Endodermal cell (in vitro differentiated cells): Measurements from ENCODE around the gene ZSCAN18. TPM values are rescaled to one million over a fixed set of nuclear protein-coding genes. Genes with fewer than 3 reads are reported as not detected.

ENCODE experiments used
- DNase-seq: peaks from one replicate; pipeline ENCODE4 v3.0.0-alpha.2; 2017
- H3K27ac ChIP-seq: 2 replicates; pipeline ENCODE4 v1.5.1; 2013; ENCODE audit warnings: mild to moderate bottlenecking, low read depth, low read length, moderate library complexity
- H3K27me3 ChIP-seq: 2 replicates; pipeline ENCODE4 v1.6.1; 2013; ENCODE audit warnings: mild to moderate bottlenecking, low read length, moderate library complexity; ENCODE audit not compliant: insufficient read depth, control insufficient read depth, poor library complexity, severe bottlenecking
- H3K36me3 ChIP-seq: 2 replicates; pipeline ENCODE4 v1.7.0; 2013; ENCODE audit warnings: mild to moderate bottlenecking, low read length, moderate library complexity; ENCODE audit not compliant: control insufficient read depth, insufficient read depth
- H3K4me1 ChIP-seq: one replicate; pipeline ENCODE4 v1.7.0; 2013; ENCODE audit warnings: low read length; ENCODE audit not compliant: control insufficient read depth, insufficient read depth
- H3K4me3 ChIP-seq: 2 replicates; pipeline ENCODE4 v1.5.1; 2013; ENCODE audit warnings: mild to moderate bottlenecking, low read length, moderate library complexity
- H3K9ac ChIP-seq: 2 replicates; pipeline ENCODE4 v1.6.1; 2013; ENCODE audit warnings: mild to moderate bottlenecking, low read length, moderate library complexity; ENCODE audit not compliant: poor library complexity, severe bottlenecking; ENCODE audit errors: extremely low read depth
- H3K9me3 ChIP-seq: 2 replicates; pipeline ENCODE4 v1.6.1; 2013; ENCODE audit warnings: mild to moderate bottlenecking, low read length, moderate library complexity; ENCODE audit not compliant: control insufficient read depth
- H3K27ac Mint-ChIP-seq: 2 replicates; pipeline ENCODE4 v1.8.0; 2020; ENCODE audit warnings: mixed read lengths
- H3K27me3 Mint-ChIP-seq: 2 replicates; pipeline ENCODE4 v1.8.0; 2021; ENCODE audit warnings: mild to moderate bottlenecking, mixed read lengths; ENCODE audit not compliant: insufficient read depth
- H3K36me3 Mint-ChIP-seq: 2 replicates; pipeline ENCODE4 v1.8.0; 2020; ENCODE audit warnings: low read depth, mixed read lengths
- H3K4me1 Mint-ChIP-seq: 2 replicates; pipeline ENCODE4 v1.8.0; 2020; ENCODE audit warnings: mixed read lengths
- H3K4me3 Mint-ChIP-seq: 2 replicates; pipeline ENCODE4 v1.8.0; 2020; ENCODE audit warnings: mild to moderate bottlenecking, moderate library complexity, mixed read lengths
- H3K9me3 Mint-ChIP-seq: 2 replicates; pipeline ENCODE4 v1.8.0; 2020; ENCODE audit warnings: mild to moderate bottlenecking, mixed read lengths
- WGBS, 2 experiments: methylation state at CpG; one replicate each; pipeline versions ENCODE4 v1.1.5 to v1.1.7; 2013; ENCODE audit warnings: missing lambda C conversion rate in 2 of 2, mixed read lengths in 1 of 2; ENCODE audit not compliant: insufficient coverage in 1 of 2, insufficient read length in 1 of 2; 5-methylcytosine and 5-hydroxymethylcytosine counted together
- total RNA-seq, 2 donors: library from RNA; stranded (reverse); fragmentation: NEBNext Ultra II Directional in 1 of 2; extraction: Animal tissue kit (Norgen Biotek cat#: 25700) in 1 of 2; gene quantifications; 2 replicates in 1 of 2; 3 replicates in 1 of 2; pipeline ENCODE4 v1.2.1, GENCODE V29; 2021
- TF ChIP-seq, protein P1 (sequence below): fragments of 200-600 bp; sonication (generic); conservative IDR thresholded peaks from 2 replicates; pipeline ENCODE4 v1.5.0; 2021; ENCODE audit warnings: antibody characterized with exemption, mild to moderate bottlenecking

Gene ZSCAN18
- total RNA-seq, 2 donors from 2014 or later: 68.2 to 112 TPM

DNA sequence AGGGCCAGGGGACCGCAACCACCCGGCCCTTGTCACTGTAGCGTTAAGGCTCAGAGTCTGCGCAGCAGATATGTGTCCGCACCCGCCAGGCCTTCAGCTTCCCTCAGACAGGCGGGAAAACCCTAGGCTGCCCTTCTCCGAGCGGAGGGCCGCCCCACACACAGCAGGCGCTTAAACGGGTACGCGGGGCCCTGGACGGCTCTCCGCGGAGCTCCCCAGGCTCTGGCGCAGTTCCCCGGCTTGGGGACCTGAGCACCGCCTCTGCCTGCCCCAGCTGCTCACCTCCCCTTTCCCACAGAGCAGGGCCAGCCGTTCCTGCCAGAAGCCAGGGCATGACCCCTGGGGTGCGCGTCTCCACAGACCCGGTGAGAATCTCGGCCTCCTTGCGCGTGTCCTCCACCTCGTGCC, 38.4 kb downstream of the ZSCAN18 start:
- H3K9me3 Mint-ChIP-seq: peaks cover 84% of the 10 kb centered on the region

DNA sequence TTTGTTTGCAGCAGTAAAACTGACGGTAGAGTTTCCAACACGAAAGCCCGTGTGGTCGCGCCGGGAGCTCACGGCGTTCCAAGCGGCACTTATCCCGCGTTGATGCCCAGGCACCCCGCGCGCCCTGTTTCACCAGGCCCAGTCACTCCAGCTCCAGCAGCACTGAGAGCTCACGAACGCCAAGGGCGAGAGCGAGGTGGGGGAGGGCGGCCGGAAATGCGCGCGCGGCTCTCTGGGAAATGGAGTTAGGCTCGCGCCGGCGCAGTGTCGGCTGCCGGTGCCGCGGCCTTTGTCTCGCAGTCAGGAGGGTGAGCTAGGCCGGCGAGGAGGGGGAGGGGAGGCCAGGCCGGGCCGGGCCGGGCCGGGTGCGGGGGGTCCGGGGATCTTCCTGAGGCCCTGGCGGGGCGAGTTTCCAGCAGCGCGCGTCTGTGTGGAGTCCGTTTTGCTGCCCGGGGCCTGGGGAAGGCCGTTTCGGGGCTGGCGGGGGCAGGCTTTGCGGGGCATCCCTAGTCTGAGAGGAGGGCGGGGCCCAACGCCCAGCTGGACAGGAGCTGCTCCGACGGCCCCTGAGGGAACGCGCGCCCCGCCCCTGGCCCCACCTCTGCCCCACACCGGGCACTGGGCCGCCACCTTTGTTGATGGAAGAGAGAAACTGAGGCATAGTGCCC, 38.9 kb downstream of the ZSCAN18 start, which contains the start of gene ZNF135:
TSS of gene ZNF135 (plus strand) at position 280 of the 668 bp plus-strand sequence. CDS start 721 bp downstream, outside the sequence.
- H3K4me1 ChIP-seq: no peaks in the 10 kb centered on the region
- Mint-ChIP-seq H3K27me3 (peaks cover 14% of the 10 kb centered on the region), H3K36me3 (peaks cover 41% of the 10 kb centered on the region), H3K4me1 (no peaks in the 10 kb centered on the region), H3K27ac (peak within 1 kb of the TSS; percentile 92), H3K4me3 (peak within 1 kb of the TSS; percentile 68), H3K9me3 (peaks cover 84% of the 10 kb centered on the region)
- TF ChIP-seq, protein P1, sequence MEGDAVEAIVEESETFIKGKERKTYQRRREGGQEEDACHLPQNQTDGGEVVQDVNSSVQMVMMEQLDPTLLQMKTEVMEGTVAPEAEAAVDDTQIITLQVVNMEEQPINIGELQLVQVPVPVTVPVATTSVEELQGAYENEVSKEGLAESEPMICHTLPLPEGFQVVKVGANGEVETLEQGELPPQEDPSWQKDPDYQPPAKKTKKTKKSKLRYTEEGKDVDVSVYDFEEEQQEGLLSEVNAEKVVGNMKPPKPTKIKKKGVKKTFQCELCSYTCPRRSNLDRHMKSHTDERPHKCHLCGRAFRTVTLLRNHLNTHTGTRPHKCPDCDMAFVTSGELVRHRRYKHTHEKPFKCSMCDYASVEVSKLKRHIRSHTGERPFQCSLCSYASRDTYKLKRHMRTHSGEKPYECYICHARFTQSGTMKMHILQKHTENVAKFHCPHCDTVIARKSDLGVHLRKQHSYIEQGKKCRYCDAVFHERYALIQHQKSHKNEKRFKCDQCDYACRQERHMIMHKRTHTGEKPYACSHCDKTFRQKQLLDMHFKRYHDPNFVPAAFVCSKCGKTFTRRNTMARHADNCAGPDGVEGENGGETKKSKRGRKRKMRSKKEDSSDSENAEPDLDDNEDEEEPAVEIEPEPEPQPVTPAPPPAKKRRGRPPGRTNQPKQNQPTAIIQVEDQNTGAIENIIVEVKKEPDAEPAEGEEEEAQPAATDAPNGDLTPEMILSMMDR: no peak
- H3K9ac ChIP-seq: peak within 1 kb of the TSS; percentile 35
- 9 to 33% methylated on average over 15 to 62 of the region's 62 CpGs for WGBS, 2 experiments
- H3K27ac ChIP-seq: peak within 1 kb of the TSS; percentile 73
- peaks cover 31% of the 10 kb centered on the region for H3K9me3 ChIP-seq
- DNase-seq: peak; percentile 94
- no peaks in the 10 kb centered on the region for H3K27me3 ChIP-seq
- H3K36me3 ChIP-seq: peaks cover 4% of the 10 kb centered on the region
- peak within 1 kb of the TSS; percentile 79 for H3K4me3 ChIP-seq

More for the DNA sequence above, 38.4 kb downstream of the ZSCAN18 start:
- Mint-ChIP-seq H3K36me3 (peaks cover 43% of the 10 kb centered on the region), H3K4me1 (no peaks in the 10 kb centered on the region), H3K27me3 (peaks cover 11% of the 10 kb centered on the region), H3K27ac (peak overlapping the region; percentile 92), H3K4me3 (peak overlapping the region; percentile 68)
- Histone ChIP-seq H3K4me1 (no peaks in the 10 kb centered on the region), H3K27me3 (no peaks in the 10 kb centered on the region), H3K4me3 (peak overlapping the region; percentile 79), H3K36me3 (peaks cover 4% of the 10 kb centered on the region), H3K9ac (peak overlapping the region; percentile 35), H3K9me3 (peaks cover 37% of the 10 kb centered on the region), H3K27ac (no peak overlapping the region)
- TF ChIP-seq, protein P1: no peak
- 89 to 91% methylated on average over 19 to 28 of the region's 28 CpGs for WGBS, 2 experiments
- no peak for DNase-seq

DNA sequence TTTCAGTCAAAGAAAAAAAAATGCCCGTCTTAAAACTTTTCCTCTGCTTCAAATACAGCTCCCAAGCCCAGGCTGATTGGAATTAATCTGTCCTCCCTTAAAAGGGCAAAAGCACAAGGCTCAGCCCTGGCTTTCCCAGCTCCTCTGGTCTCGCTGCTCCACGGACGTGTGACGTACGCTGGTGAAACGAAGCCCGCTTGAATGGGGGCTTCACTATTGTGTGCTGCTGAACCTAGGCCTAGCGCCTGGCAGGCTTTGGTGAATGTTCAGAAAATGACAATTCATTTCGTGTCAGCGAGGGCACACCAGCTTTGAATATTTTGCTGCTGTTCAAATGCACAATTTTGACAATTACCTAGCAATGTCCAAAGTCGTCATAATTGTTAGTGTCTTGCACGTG, 39.6 kb downstream of the ZSCAN18 start:
- WGBS, 2 experiments: 94 to 98% methylated on average over 13 of the region's 13 CpGs
- Mint-ChIP-seq H3K4me1 (no peaks in the 10 kb centered on the region), H3K9me3 (peaks cover 79% of the 10 kb centered on the region), H3K4me3 (peak overlapping the region; percentile 68), H3K27me3 (peaks cover 14% of the 10 kb centered on the region), H3K27ac (peak overlapping the region; percentile 92), H3K36me3 (peaks cover 34% of the 10 kb centered on the region)
- peaks cover 4% of the 10 kb centered on the region for H3K36me3 ChIP-seq
- no peak overlapping the region for H3K27ac ChIP-seq
- no peak for DNase-seq
- H3K9me3 ChIP-seq: peaks cover 24% of the 10 kb centered on the region
- H3K9ac ChIP-seq: peak overlapping the region; percentile 35
- TF ChIP-seq, protein P1: no peak
- no peaks in the 10 kb centered on the region for H3K4me1 ChIP-seq
- peak overlapping the region; percentile 79 for H3K4me3 ChIP-seq
- H3K27me3 ChIP-seq: no peaks in the 10 kb centered on the region
